GM12875 (cell line): ENCODE measurements around the gene MED31.

Source experiments
- H3K4me3 ChIP-seq: one replicate; pipeline ENCODE4 v1.5.1; 2011; ENCODE audit warnings: low read depth, low read length, control low read depth
- CTCF ChIP-seq: IDR thresholded peaks from 2 replicates; pipeline ENCODE4 v1.5.1; 2011; ENCODE audit warnings: low read depth, mild to moderate bottlenecking, control low read depth, inconsistent platforms, low read length, moderate library complexity, borderline replicate concordance; ENCODE audit not compliant: insufficient read depth

Gene MED31

GRCh38 chr17:6636616-6637457 is 14.6 kb downstream of the MED31 start:
- no peak for TF ChIP-seq CTCF
- H3K4me3 ChIP-seq, result no peak overlapping the region

GRCh38 chr17:6636105-6636504 is 15.3 kb downstream of the MED31 start:
- TF ChIP-seq CTCF, result no peak
- no peak overlapping the region for H3K4me3 ChIP-seq

GRCh38 chr17:6633263-6633662 is 18.1 kb downstream of the MED31 start:
- H3K4me3 ChIP-seq, result no peak overlapping the region
- TF ChIP-seq CTCF, result no peak

- H3K4me3 ChIP-seq, result no peak overlapping the region
- no peak for TF ChIP-seq CTCF
Measured at GRCh38 chr17:6632530-6632929, 18.9 kb downstream of the MED31 start.

- no peak overlapping the region for H3K4me3 ChIP-seq
- TF ChIP-seq CTCF, result no peak
Measured at GRCh38 chr17:6630390-6630789, 21.0 kb downstream of the MED31 start.

- no peak overlapping the region for H3K4me3 ChIP-seq
- no peak for TF ChIP-seq CTCF
Measured at GRCh38 chr17:6627019-6627418, 24.4 kb downstream of the MED31 start.

GRCh38 chr17:6626616-6627015 is 24.8 kb downstream of the MED31 start:
- no peak overlapping the region for H3K4me3 ChIP-seq
- TF ChIP-seq CTCF, result no peak
